ENCODE measurements around the gene DGKI.

DNA sequence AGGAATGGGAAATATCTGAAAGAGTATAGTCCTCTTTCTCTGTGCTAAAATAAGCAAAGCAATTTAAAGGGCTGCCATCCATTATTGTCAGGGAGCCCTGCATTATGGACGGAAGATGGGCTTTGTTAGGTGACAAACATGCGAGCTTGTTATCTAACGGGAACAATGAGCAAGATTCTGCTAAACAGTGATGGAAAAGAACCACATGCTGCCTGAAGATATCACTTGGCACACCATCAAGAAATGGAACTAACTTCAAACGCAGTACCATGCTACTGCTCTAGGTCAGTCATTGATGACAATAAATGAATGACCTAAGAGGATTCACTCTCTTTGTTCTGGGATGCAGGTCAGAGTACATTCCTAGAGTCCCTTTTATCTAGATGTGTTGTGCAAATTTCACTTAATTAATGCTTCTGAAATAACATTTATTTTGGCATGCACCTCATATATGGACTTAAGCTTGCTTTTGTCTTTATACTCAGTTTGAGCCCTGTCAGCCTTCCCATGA lies 327.5 kb downstream of the DGKI start:
- no peak for TF ChIP-seq MXI1 (IDR thresholded peaks at IDR 0.05; ENCODE audit: borderline replicate concordance, low read depth, low read length)
- TF ChIP-seq, protein P1, sequence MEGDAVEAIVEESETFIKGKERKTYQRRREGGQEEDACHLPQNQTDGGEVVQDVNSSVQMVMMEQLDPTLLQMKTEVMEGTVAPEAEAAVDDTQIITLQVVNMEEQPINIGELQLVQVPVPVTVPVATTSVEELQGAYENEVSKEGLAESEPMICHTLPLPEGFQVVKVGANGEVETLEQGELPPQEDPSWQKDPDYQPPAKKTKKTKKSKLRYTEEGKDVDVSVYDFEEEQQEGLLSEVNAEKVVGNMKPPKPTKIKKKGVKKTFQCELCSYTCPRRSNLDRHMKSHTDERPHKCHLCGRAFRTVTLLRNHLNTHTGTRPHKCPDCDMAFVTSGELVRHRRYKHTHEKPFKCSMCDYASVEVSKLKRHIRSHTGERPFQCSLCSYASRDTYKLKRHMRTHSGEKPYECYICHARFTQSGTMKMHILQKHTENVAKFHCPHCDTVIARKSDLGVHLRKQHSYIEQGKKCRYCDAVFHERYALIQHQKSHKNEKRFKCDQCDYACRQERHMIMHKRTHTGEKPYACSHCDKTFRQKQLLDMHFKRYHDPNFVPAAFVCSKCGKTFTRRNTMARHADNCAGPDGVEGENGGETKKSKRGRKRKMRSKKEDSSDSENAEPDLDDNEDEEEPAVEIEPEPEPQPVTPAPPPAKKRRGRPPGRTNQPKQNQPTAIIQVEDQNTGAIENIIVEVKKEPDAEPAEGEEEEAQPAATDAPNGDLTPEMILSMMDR (conservative IDR thresholded peaks at IDR 0.05; ENCODE audit: low read depth, low read length) = no peak
- no peak for TF ChIP-seq FOS (IDR thresholded peaks at IDR 0.05; ENCODE audit: low read depth, low read length)
- no peak for TF ChIP-seq POLR2A (IDR thresholded peaks at IDR 0.05; ENCODE audit: low read depth, low read length)
- TF ChIP-seq SMC3 (IDR thresholded peaks at IDR 0.05; ENCODE audit: low read depth, low read length) = no peak
- TF ChIP-seq, protein P2, sequence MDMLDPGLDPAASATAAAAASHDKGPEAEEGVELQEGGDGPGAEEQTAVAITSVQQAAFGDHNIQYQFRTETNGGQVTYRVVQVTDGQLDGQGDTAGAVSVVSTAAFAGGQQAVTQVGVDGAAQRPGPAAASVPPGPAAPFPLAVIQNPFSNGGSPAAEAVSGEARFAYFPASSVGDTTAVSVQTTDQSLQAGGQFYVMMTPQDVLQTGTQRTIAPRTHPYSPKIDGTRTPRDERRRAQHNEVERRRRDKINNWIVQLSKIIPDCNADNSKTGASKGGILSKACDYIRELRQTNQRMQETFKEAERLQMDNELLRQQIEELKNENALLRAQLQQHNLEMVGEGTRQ (IDR thresholded peaks at IDR 0.05; ENCODE audit: low read depth, low read length) = no peak
